Activated B cell treated with CpG ODN at 0.5 μM for 24 hours (primary cell): ENCODE data around the gene TCERG1L. TPM values are rescaled to one million over a fixed set of nuclear protein-coding genes. Genes with fewer than 3 reads are reported as not detected.

Source experiments
- ATAC-seq: fragments of 200-7000 bp; cut with Tn5 transposase; one replicate; pipeline ENCODE4 v1.10.0; 2021; ENCODE audit warnings: low read depth, mild to moderate bottlenecking, moderate library complexity
- CTCF ChIA-PET: fragments of 350-600 bp; sonication (Branson Sonifier 250); formaldehyde crosslinking; loops from one replicate; lab custom pipeline; 2021; ENCODE audit warnings: antibody characterized with exemption; lab: Charles Lee
- POLR2A ChIA-PET: fragments of 350-600 bp; sonication (Branson Sonifier 250); formaldehyde crosslinking; loops from one replicate; lab custom pipeline; 2021; ENCODE audit warnings: antibody characterized with exemption; lab: Charles Lee
- DNase-seq: peaks from one replicate; pipeline ENCODE4 v3.0.0; 2022
- H3K27ac Mint-ChIP-seq: one replicate; pipeline ENCODE4 v1.8.0; 2020; ENCODE audit warnings: mixed read lengths
- H3K27me3 Mint-ChIP-seq: one replicate; pipeline ENCODE4 v1.8.0; 2021; ENCODE audit warnings: mixed read lengths
- H3K36me3 Mint-ChIP-seq: one replicate; pipeline ENCODE4 v1.8.0; 2021; ENCODE audit warnings: low read depth, mixed read lengths
- H3K4me1 Mint-ChIP-seq: one replicate; pipeline ENCODE4 v1.8.0; 2021; ENCODE audit warnings: mixed read lengths
- H3K4me3 Mint-ChIP-seq: one replicate; pipeline ENCODE4 v1.8.0; 2020; ENCODE audit warnings: mild to moderate bottlenecking, mixed read lengths
- H3K9me3 Mint-ChIP-seq: one replicate; pipeline ENCODE4 v1.8.0; 2020; ENCODE audit warnings: mixed read lengths
- intact Hi-C: fragments of 100-400 bp; cut with micrococcal nuclease; formaldehyde crosslinking; loops from one replicate; pipeline ENCODE4 v1.15.1; 2024
- total RNA-seq: library from RNA; stranded (reverse); gene quantifications from 2 replicates; pipeline ENCODE4 v1.2.3, GENCODE V29; 2022
- TF ChIP-seq, protein P1 (sequence below): fragments of 200-600 bp; IDR thresholded peaks from one replicate; pipeline ENCODE4 v1.8.0; 2022; ENCODE audit warnings: antibody characterized with exemption, mild to moderate bottlenecking

TCERG1L gene
- total RNA-seq, 1 donor from 2014 or later = not detected

DNA sequence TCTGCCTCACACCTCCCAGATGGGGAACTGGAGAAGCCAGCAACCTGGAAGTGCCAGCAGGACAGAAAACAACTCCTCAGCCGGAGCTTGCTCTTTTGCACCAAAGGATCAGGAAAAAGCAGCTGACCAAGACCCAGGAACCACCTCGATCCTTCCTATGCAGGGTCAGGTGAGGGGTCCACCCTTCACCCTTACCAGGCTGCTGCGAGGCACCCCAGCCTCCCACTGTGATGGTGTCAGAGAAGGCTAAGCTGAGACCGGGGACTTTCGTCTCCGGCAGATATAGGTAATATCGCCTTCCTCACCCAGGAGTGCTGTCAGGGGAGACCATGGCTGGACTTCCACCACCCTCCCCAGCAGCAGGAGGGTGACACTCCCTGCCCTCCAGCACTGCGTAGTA, 254.7 kb downstream of the TCERG1L start:
- TF ChIP-seq, protein P1, sequence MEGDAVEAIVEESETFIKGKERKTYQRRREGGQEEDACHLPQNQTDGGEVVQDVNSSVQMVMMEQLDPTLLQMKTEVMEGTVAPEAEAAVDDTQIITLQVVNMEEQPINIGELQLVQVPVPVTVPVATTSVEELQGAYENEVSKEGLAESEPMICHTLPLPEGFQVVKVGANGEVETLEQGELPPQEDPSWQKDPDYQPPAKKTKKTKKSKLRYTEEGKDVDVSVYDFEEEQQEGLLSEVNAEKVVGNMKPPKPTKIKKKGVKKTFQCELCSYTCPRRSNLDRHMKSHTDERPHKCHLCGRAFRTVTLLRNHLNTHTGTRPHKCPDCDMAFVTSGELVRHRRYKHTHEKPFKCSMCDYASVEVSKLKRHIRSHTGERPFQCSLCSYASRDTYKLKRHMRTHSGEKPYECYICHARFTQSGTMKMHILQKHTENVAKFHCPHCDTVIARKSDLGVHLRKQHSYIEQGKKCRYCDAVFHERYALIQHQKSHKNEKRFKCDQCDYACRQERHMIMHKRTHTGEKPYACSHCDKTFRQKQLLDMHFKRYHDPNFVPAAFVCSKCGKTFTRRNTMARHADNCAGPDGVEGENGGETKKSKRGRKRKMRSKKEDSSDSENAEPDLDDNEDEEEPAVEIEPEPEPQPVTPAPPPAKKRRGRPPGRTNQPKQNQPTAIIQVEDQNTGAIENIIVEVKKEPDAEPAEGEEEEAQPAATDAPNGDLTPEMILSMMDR = no peak

DNA sequence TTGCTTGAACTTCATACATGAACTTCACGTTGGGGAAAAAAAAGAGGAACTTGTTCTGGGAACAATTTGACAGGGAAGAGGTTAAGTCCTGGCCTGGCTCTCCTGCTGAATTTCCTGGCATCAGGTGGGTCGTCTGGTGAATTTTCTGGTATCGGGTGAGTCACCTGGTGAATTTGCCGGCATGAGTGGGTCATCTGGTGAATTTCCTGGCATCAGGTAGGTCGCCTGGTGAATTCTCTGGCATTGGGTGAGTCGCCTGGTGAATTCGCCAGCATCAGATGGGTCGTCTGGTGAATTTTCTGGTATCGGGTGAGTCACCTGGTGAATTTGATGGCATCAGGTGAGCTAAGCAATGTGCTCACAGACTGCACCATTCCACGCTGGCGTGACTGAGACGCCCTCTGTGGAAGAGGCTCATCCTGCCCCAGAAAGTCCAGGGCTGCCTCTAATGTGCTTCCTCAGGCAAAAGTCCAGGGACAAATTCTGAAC, 255.4 kb downstream of the TCERG1L start:
- ChIA-PET POLR2A (no interaction called here), CTCF (no interaction called here)
- Mint-ChIP-seq H3K9me3 (peaks cover 13% of the 10 kb centered on the region), H3K27ac (no peak overlapping the region), H3K4me1 (no peaks in the 10 kb centered on the region), H3K27me3 (no peaks in the 10 kb centered on the region), H3K36me3 (no peaks in the 10 kb centered on the region), H3K4me3 (no peak overlapping the region)
- DNase-seq (no peak), ATAC-seq (no peak)
- intact Hi-C loops = no loop called here
- TF ChIP-seq, protein P1 = no peak

More for the DNA sequence above, 254.7 kb downstream of the TCERG1L start:
- no peaks in the 10 kb centered on the region for H3K4me1 Mint-ChIP-seq
- no peaks in the 10 kb centered on the region for H3K36me3 Mint-ChIP-seq
- no peak for DNase-seq
- CTCF ChIA-PET = no interaction called here
- H3K9me3 Mint-ChIP-seq = peaks cover 13% of the 10 kb centered on the region
- no peak overlapping the region for H3K27ac Mint-ChIP-seq
- POLR2A ChIA-PET = no interaction called here
- intact Hi-C loops = no loop called here
- no peak overlapping the region for H3K4me3 Mint-ChIP-seq
- no peaks in the 10 kb centered on the region for H3K27me3 Mint-ChIP-seq
- no peak for ATAC-seq

DNA sequence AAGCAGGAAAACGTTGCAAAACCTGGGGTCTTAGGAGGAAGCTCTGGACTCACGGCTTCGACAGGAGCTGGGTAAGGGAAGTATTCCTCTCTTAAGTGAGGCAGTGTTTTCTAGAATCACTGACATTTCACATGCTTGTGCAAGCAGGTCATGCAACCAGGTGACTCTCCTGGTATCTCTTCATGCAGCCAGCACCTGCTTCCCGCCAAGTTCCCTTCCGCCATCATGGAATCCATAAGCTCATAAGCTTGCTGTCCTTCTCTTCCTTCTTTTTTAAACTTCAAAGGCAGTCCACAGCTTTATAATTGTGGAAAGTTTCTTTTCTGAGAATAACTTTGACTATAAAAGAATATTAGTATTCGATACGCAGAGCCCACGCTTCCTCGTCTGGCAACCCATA, 256.1 kb downstream of the TCERG1L start:
- no peak for ATAC-seq
- TF ChIP-seq, protein P1 = no peak
- H3K27ac Mint-ChIP-seq = no peak overlapping the region
- H3K27me3 Mint-ChIP-seq = no peaks in the 10 kb centered on the region
- CTCF ChIA-PET = no interaction called here
- DNase-seq = no peak
- peaks cover 15% of the 10 kb centered on the region for H3K9me3 Mint-ChIP-seq
- no peaks in the 10 kb centered on the region for H3K4me1 Mint-ChIP-seq
- no peaks in the 10 kb centered on the region for H3K36me3 Mint-ChIP-seq
- POLR2A ChIA-PET = no interaction called here
- no peak overlapping the region for H3K4me3 Mint-ChIP-seq
- intact Hi-C loops = no loop called here

DNA sequence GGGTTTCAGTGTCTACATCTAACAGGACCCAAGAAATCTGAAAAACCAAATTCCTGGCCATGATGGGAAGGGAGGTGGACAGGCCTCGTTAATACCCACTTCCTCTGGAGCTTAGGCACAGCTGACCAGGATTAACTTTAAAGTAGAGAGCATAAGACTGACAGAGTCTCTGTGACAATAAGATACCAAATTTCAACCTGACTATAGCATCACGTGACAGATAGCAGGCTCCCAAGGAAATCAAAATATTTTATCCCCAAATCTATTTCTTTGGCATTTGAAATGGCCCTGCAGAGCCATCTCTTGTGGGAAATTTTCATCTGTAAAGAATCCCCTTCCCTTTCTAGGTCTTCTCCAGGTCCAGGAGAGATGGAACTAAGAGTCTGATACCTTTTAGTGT, 258.3 kb downstream of the TCERG1L start:
- Mint-ChIP-seq H3K27ac (no peak overlapping the region), H3K4me1 (no peaks in the 10 kb centered on the region), H3K27me3 (no peaks in the 10 kb centered on the region), H3K36me3 (no peaks in the 10 kb centered on the region), H3K9me3 (peaks cover 6% of the 10 kb centered on the region), H3K4me3 (no peak overlapping the region)
- DNase-seq (no peak), ATAC-seq (no peak)
- POLR2A ChIA-PET = no interaction called here
- CTCF ChIA-PET = no interaction called here
- intact Hi-C loops = no loop called here
- TF ChIP-seq, protein P1 = no peak

DNA sequence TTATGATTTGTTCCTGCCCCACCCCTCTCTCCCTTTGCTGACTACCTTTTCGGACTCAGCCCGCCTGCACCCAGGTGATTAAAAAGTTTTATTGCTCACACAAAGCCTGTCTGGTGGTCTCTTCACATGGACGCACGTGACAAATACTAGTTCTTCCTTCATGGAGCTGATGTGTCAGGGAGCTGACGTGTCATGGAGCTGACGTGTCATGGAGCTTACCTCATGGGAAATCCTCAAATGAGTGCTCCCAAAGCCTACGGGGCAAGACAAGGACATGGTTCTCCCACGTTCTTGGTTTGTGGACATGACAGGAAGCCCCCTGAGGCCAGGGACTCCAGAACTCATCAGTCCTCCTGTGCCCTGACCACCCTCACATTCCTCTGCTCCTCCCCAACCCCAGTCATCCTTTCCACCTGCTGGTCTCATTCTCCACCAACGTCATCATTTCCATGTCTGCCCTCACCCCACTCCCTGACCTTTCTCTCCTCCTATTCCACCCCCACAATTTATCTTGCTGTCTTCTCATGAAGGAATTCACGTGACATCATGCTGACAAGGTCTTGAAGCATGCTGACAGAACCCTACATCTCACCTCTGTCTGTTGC, 261.3 kb downstream of the TCERG1L start:
- TF ChIP-seq, protein P1 = no peak
- intact Hi-C loops = no loop called here
- DNase-seq (no peak), ATAC-seq (no peak)
- ChIA-PET CTCF (no interaction called here), POLR2A (no interaction called here)
- Mint-ChIP-seq H3K4me3 (no peak overlapping the region), H3K27ac (no peak overlapping the region), H3K4me1 (no peaks in the 10 kb centered on the region), H3K27me3 (no peaks in the 10 kb centered on the region), H3K9me3 (peaks cover 3% of the 10 kb centered on the region), H3K36me3 (no peaks in the 10 kb centered on the region)
